HG03097 (cell line): ENCODE results near the gene RC3H1.
"Not testable (repeated sequence)": the region's sequence is repeated elsewhere in the genome, so short reads cannot be mapped to it uniquely, and the experiment has no call there.

Source experiments
- ATAC-seq: cut with Tn5 transposase; IDR thresholded peaks from one replicate; pipeline ENCODE4 v1.9.1; 2021; ENCODE audit not compliant: unreplicated experiment, low FRiP score

Gene RC3H1

DNA sequence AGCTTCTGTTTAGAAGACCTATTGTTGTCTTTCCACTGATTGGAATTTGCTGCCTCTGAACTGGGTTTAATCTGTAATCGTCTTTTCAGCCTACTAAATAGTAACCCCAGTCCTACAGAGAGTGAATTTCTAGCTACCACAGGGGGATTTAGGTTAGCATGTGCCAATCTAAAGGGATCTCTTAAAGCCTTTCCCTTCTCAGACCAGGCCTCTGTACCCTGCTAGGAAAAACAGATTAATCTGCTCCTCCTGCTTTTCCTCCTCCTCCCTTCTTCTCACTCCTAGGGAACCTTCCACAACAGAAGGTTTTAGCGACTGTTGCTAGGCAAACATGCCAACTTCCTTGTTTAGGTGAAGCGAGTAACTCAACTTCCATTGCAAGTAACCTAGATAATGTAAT lies 1.3 kb upstream of the RC3H1 start:
- ATAC-seq, result no peak

DNA sequence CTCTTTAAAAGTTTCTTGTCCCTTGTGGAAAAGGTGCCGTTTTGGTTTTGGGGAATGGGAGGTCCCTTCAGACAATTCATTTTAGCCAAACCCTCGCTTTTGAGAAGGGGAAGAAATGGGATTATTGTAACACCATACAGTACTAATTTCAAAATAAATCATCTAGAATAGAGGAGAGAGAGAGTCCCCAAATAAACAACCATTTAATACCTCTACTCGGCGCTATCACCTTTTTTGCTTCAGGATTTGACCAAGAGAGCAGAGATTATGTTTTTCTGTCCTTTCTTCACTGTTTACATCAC lies 770 bp upstream of the RC3H1 start:
- no peak for ATAC-seq

DNA sequence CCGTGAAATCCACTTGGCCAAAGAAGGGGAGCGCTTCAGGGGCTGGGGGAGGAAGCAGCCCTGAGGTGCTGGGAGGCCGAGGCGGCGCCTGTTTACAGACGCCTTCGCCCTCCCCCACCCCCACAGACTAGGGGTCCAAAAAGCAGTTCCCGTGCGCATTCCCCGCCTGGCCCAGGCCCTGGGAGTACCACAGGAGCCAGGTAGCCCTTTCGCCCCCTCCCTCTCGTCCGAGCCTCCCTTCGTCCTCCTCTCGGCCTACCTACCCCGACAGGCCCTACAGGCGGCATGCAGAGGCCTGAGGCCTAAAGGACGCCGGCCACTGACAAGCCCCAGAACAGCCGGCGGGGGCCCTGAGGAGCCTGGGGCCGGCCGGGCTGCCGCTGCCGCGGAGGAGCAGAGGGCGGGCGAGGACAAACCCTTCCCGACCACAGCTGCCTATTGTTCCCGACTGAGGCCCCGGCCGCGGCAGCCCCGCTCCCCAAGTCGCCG lies 522 bp downstream of the RC3H1 start:
- ATAC-seq, result peak; percentile 37

DNA sequence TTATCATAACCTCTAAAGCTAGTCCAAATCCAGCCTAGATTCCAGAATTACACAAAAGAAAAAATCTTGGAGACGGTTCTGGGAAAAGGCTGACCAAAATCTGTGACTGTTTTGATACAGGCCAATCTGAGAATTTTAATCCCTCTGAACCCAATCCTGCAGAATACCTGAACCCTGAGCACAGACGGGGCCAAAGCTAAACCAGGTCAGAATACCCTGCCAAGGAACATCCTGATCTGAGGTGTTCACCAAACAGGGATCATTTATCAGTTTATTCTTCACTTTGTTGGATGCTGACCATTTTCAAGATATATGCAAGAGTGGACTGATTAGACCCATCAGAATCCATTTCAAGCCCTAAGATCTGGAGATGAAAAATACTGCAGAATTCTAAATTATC lies 3.6 kb downstream of the RC3H1 start:
- ATAC-seq, result no peak

DNA sequence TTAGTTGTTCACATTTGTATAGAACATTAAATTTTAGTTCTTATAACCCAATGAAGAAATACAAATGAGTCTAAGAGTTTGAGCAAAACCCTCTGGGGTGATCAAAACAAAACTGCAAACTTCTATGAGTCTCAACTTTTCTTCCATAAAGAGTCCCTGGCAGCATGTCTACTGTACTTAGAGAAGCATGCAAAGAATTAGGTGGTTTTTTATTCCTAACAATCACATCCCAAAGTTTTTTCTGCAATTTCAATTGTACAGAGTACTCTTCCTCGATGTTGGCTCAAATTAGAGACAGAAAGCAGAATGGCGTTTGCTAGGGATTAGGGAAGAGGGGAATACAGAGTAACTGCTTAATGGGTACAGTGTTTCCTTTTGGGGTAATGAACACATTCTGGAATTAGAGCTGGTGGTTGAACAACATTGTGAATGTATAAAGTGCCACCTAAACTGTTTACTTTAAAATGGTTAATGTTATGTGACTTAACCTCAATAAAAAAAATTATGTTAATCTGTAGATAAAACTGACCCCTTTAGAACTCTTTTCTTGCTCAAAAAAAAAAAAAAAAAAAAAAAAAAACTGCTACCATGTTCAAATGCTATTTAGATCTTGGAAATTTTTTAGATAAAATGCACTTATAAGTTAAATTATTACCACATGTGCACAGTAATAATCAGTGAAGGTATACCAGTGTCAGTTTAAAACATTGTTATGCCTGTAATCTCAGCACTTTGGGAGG lies 4.8 kb downstream of the RC3H1 start:
- ATAC-seq, result no peak

DNA sequence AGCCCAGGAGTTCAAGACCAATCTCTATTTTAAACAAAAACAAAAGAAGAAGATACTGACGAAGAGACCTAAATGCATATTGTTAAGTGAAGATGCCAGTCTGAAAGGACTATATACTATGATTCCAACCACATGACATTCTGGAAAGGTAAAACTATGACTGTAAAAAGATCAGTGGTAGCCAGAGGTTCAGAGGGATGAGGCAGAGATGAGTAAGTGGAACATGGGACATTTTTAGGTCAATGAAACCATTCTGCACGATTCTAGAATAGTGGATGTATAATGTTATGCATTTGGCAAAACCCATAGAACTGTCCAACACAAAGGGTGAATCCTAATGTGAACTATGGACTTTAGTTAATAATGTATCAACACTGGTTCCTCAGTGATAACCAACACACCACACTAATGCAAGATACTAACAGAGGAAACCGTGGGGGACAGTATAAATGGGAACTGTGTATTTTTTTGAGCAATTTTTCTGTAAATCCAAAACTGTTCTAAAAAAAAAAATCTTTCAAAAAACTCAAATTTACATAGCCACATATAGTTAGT lies 8.2 kb downstream of the RC3H1 start:
- ATAC-seq, result no peak

DNA sequence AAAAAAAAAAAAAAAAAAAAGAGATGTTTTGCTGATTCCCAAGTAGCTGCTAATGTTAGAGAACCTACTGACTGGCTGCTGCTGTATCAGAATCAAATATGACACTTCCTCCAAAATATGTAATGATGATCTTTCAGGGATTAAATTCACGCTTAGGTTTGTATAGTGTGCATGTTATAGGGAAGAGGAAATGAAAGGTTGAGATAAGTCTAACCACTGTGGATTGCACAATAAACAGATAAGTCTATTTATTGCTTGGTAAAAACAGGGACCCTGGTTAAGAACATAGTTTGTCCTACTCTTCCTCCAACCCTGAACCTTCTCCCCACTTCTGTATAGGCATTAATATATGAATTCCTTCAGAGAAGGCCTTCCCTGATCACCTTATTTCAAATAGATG lies 13.2 kb downstream of the RC3H1 start:
- ATAC-seq, result no peak

DNA sequence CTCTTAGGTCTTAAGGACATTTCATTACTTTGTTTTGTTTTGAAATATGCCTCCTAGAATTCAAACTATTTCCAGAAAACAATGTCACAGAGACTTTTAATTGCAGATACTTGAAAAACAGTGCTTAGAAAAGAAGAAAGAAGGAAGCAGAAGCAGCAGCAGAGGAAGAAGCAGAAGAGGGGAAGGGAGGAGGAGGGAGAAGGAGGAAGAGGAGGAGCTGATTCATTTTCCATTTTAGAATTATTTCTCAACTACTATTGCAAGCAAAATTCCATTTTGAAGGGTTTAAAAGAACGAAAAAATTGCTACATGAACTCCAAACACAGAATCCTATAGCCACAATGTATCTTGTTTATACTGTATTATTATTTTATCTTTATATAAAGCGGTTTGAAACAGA lies 13.9 kb downstream of the RC3H1 start:
- ATAC-seq, result no peak

DNA sequence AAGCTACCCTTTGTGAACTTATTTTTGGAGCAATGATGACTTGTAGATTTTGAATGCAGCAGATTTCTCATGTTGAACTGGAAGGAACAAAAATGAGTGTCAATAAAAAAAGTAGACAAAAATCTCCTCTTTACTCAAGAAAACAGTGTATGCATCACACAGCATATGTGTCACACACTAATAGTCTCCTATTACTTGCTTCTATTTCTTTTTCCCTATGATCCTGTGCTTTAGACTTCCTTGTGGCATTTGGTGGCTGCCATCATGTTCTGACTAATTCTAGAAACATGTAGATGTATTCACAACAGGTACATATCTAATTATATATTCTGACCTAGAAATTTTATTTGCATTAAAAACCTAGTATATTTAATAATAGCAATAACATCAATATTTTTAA lies 14.3 kb downstream of the RC3H1 start:
- no peak for ATAC-seq

DNA sequence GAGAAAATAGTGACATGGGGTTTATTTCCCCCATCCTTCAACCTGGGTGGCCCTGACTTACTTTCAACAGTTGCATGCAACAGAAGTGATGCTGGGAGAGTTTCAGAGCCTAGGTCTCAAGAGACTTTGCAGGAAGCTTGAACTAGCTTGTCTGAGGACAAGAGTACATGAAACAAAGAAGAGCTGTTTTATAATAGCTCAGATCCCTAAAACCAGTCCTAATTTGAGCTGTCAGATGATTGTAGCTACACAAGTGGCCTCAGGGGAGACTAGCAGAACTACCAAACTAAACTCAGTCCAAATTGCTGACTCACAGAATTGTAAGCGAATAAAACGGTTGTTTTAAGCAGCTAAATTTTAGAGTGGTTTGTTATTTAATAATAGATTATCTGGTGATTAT lies 17.1 kb downstream of the RC3H1 start:
- peak; percentile 96 for ATAC-seq

DNA sequence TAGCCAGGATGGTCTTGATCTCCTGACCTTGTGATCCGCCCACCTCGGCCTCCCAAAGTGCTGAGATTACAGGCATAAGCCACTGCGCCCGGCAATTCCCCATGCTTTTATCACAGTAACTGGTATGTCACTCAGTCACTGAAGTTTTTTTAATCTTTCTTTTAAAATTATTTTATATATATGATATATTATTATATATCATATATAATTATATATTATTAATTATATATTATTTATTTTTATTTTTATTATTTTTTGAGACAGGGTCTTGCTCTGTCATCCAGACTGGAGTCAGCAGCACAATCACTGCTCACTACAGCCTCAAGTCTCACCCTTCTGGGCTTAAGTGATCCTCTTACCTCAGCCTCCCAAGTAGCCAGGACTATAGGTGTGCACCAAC lies 18.3 kb downstream of the RC3H1 start:
- no peak for ATAC-seq

DNA sequence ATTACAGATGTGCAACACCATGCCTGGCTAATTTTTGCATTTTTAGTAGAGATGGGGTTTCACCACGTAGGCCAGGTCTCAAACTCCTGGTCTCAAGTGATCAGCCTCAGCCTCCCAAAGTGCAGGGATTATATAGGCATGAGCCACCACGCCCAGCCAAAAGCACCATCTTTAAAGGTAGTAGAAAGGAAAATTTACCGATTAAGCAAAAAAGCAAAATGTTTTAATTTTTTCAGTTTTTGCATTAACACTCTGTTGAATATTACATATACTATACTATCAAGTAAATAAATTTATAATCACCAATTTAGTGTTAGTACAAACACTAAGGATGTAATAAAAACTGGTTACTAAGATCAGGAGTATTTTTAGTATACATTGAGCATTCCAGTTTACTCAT lies 20.6 kb downstream of the RC3H1 start:
- ATAC-seq, result no peak

DNA sequence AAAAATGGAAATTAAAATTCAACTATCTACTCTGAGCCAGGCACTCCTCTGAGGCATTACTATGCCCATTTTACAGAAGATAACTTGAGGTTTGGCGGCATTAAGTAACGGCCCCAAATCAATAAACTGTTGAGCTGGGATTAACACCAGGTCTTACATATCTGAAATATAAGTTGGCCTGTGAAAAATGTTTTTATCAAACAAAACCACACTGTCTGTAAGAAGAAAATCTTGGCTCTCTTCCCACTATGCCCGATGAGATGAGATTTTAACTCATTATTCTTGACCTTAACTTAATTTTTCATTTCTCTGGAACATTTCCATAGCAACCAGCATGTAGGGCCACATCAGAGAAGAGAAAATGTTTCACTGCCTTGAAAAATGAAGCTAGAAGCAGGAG lies 21.8 kb downstream of the RC3H1 start:
- no peak for ATAC-seq

DNA sequence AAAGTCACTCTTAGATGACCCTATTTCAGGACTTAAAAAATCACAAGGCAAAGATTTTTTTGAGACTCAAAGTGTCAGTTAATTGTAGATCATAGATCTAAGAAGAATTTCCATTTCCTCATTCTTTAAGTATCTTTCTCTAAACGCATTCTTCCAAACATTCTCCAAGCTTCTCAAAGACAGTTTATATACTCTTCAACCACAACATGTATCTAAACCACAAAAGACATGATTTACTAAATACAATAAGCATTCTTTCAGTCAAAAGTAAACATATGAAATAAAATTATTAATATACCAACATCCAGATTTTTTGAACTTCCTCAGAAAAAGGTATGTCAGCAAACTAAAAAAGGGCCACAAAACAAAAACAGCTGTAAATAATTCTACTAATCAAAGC lies 24.4 kb downstream of the RC3H1 start:
- ATAC-seq, result no peak

DNA sequence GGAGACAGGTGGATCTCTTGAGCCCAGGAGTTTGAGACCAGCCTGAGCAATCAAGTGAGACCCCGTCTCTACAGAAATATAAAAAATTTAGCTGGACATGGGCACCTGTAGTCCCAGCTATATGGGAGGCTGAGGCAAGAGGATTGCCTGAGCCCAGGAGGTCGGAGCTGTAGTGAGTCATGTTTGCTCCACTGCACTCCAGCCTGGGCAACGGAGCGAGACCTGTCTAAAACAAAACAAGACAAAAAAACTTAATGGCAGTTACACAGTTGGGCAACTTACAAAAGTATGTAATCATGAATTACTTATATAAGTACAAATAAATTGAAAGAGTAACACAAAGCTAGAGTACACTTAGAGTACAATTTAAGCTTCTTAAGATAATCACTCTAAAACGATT lies 25.2 kb downstream of the RC3H1 start:
- no peak for ATAC-seq

DNA sequence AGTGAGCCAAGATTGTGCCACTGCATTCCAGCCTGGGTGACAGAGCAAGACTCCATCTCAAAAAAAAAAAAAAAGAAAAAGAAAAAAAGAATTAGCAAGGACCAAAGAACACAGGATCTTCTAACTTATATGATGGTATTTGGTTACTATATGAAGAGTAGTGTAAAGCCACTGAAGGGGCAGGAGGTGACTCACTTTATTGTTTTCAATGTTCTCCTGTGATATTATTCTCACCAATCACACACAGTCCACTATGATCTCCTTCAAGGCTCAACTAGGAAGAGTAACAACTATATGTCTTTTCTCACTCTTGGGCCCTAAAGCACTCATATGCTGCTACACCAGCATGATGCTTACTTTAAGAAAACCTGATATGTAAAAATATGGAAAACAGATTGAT lies 26.7 kb downstream of the RC3H1 start:
- no peak for ATAC-seq

DNA sequence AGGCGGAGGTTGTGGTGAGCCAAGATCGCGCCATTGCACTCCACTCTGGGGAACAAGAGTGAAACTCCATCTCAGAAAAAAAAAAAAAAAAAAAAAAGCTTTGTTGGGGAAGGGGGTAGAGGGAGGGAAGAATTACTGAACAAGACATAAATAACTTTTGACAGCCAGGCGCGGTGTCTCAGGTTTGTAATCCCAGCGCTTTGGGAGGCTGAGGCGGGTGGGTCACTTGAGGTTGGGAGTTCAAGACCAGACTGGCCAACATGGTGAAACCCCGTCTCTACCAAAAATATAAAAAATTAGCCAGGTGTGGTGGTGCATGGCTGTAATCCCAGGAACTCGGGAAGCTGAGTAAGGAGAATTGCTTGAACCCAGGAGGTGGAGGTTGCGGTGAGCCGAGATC lies 28.2 kb downstream of the RC3H1 start:
- ATAC-seq, result not testable (repeated sequence)

DNA sequence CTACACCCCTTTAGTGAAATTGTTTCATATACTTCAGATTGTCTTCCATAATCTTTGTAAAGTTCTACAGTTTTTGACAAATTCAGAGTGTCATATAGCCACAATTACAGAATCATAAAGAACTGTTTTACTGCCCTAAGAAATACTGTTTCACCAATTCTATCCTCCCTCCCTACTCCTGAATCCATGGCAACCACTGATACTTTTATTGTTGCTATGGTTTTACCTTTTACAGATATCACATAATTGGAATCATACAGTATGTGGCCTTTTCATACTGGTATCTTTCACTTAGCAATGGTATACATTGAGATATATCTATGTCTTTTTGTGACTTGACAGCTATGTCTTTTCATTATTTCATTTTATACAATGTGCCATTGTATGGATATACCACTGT lies 34.1 kb downstream of the RC3H1 start:
- ATAC-seq, result no peak

DNA sequence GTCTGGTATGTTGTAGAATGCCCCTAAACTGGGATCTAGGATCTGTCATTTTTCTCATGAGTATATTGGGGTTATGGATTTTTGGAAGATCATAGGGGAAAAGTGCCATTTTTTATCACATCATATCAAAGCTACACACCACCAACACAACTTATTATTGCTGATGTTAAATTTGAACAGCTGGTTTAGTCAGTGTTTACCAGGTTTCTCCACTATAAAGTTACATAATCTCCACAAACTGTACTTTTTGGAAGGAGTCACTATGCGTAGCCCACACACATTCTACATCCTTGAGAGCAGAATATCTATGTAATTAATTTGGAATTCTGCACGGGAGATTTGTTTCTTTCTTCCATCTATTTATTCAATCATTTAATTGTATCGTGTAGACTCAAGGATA lies 35.2 kb downstream of the RC3H1 start:
- no peak for ATAC-seq

DNA sequence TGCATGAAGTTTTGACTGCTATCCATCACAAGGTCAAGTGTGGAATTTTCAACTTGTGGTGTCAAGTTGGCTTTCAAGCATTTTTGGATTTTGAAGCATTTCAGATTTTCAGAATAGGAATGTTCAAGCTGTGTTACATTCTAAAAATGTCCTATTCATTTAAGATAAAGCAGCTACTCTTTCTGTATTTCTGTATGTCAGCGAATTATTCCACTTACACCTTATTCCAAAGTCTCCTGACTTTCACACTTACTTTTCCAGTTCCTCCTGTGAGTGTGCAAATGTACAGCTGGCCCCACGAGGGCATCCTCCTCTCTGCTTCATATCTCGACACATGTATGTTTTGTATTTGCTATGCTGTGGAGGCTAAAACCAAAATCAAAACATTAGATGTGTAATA lies 51.9 kb downstream of the RC3H1 start:
- ATAC-seq, result no peak

DNA sequence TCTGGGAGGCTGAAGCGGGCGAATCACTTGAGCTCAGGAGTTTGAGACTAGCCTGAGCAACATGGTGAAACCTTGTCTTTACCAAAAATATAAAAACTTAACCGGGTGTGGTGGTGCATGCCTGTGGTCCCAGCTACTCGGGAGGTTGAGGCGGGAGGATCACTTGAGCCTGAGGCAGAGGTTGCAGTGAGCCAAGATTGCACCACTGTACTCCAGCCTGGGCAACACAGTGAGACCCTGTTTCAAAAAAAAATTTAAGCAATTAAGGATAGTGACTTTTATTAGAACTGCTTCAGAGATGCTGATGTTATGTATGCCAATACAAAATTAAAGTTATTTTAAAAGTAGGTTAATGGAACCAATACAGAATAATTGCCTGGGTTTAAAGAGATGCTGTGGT lies 56.3 kb downstream of the RC3H1 start:
- ATAC-seq, result not testable (repeated sequence)

DNA sequence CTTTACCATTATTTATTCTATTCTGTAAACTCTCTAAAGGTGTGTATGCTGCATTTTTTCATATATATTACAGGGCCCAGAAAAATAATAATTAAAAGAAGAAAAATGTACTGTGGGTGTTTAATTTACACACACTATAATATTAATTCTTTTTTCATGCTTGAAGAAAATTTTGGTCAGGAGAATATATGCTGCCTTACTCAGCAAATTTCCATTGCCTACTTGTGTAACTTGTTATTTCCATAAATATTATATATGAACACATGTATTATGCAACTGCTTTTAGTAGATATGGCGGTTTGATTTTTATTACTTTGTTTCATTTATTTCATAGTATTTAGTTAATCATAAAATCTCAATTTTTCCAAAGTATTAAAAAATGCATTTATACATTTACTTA lies 58.7 kb downstream of the RC3H1 start:
- no peak for ATAC-seq

DNA sequence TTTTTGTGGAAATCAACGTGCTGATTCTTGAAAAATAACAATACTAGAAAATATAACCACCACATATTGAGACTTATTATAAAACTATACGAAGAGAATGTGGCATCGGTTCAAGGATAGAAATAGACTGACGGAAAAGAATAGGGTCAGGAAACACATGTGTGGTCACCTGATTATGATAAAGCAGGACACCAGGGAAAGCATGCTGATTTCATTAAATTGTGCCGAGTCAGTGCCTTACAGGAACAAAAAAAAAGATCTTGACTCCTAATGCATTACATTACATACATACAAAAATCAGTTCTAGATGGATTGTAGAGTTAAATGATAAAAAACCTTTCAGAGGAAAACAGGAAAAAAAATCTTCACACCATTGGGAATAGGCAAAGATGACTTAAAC lies 61.5 kb downstream of the RC3H1 start:
- no peak for ATAC-seq
